ELR (cell line): ENCODE data around the gene SLC1A7.

Experiments
- DNase-seq: peaks from one replicate; pipeline ENCODE4 v3.0.0-alpha.2; 2015; ENCODE audit warnings: low read depth

SLC1A7 gene

DNA sequence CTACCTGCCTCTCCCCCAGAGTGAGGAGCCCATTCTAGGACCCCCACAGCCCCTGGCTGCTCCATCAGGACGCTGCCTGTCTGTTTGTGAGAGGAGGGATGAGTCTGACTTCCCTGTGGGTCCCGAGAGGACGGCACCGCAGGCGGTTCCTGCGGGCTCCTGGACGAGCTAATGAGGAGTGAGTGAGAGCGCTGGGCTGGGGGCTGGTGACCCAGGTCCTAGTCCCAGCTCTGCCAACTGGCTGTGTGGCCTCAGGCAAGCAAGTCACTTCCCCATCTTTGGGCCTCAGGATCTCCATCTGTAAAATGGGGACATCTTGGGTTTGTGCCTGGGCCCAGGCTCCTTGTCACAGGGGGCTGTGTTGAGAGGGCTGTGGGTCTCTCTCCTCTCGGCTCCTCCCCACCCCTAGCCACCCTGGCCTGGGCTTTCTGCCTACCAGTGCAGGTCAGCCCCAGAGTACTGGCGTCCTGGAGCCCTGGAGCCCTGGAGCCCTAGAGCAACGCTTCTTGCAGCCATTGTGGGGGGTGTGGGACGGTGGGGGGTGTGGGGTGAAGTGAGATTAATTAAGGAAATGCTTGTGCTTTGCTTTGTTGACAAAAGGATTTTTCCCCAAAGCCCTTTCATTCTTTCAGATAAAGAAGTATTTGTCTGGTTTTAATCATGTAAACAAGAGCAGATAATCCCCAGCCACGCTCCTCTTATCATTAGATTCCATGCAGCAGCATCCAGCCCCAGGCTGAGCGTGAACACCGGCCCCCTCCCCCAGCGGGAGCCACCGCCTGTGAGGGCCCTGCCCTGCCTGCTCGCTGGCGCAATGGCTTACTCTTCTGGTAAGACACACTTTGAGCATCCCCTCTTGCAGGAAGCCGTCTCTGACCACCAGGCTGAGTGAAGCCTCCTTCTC lies 26.8 kb downstream of the SLC1A7 start:
- no peak for DNase-seq

GRCh38 chr1:53114581-53115400 lies 27.6 kb downstream of the SLC1A7 start:
- DNase-seq: no peak

DNA sequence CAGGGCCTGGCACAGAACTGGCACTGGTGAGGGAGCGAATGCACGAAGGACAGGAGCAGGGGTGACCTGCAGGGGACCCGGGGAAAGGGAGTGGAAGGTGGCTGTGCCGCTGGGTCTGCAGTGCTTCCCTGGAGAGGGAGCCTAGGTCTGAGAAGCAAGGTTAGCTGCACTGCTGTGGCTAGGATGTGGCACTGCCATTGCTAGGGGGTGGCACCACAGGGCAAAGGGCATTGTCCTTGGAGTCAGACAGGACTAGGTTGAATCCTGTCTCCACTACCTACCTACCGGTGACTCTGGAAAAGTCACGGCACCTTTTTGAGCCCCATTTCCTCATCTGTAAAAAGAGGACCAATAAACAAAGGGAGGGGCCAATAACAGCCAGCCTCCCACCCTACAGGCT lies 28.3 kb downstream of the SLC1A7 start:
- no peak for DNase-seq

GRCh38 chr1:53112861-53113260 lies 29.6 kb downstream of the SLC1A7 start:
- peak; percentile 31 for DNase-seq

DNA sequence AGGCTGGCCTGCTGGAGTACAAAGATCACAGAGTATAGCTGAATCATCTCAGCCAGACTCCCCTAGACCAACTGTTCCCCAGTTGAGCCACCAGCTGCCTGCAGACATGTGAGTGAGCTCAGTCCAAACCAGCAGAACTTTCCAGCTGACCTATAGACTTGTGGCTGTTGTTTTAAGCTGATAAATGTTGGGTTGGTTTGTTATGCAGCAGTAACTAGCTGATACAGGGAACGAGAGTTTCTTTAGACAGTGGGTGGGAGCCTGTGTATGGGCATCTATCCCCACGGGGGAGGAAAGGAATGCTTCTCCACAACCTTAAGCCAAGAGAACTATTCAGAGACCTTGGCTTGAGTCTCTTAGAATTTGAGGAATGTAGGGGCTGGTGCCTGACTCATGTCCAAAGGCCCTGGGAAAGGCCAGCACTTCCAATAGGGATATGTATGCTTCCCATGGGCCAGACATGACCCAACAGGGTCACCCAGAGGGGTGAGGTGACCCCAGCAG lies 30.1 kb downstream of the SLC1A7 start:
- DNase-seq: peak; percentile 92

GRCh38 chr1:53111693-53112092 lies 30.7 kb downstream of the SLC1A7 start:
- DNase-seq: no peak

GRCh38 chr1:53111073-53111556 lies 31.3 kb downstream of the SLC1A7 start:
- DNase-seq: peak; percentile 34

DNA sequence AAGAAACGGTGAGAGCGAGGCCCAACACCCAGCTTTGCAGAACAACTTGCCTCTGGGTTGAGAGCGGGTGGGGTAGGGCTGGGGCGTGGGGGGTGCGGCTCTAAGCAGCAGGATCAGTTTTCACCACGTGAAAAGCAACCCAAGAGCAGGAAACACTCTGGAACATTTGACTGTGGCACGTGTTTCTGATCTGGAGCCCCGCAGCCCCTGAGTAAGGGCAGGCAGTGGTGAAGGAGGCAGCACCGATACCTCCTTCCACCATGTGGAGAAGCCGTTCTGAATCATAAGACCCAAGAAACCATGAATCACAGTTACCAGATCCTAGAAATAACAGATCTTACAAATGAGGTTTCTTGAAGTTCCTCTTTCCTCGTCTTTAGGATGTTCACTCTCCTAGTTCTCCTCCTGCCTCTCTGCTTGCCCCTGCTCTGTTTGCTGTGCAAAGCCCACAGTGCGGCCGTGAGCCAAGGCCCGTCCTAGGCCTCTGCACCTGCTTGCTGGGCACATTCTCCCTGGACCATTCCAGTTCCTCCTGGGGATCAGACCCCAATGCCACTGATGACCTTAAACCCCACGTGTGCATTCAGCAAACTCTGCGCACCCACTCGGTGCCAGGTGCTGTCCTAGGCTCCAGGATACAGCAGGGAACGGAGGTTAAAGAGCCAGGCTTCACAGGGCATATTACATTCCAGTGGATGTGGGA lies 31.9 kb downstream of the SLC1A7 start:
- DNase-seq: peak; percentile 79

DNA sequence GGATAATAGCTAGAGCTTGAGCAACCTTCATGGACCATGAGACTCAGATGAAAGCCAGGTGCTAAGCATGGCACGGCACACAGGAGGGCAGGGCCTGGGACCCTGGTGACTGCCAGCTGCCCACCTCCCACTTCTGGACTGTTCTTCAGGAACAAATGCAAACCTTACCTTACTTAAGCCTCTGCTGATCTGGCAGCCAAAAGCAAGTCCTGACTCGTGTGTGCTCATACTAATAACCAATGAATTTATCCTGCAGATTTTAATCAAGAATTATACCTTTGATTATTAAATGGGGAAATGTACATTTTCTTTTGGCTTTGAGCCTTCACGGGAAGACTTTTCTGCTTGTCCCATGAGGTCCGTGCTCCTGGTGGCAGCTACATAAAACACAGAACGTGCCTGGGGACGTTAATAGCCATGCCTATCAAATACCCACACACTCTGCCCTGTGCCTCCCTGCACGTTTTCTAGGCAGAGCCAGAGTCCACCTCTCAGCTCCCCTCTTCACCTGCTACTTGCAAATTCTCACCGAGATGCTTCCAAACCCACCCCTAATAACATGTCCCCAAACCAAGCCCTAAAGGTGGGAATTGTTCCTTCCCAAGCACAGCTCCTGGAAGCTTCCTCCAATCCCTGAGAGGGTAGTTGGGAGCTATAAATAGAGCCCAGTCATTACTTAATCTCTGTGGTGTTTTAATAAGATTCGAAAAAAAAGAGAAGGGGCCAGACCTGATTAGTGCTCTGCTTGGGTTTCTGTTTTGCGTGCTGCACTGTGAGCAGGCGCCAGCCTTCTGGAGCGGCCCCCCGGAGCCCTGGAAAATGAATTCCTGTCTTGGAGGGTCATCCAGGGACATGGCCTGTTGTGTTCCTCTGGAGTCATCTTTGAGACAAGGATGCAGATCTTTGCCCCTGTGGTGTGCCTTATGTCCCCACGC lies 33.5 kb downstream of the SLC1A7 start:
- peak; percentile 11 for DNase-seq

GRCh38 chr1:53107570-53108322 lies 34.7 kb downstream of the SLC1A7 start:
- DNase-seq: peak; percentile 87

DNA sequence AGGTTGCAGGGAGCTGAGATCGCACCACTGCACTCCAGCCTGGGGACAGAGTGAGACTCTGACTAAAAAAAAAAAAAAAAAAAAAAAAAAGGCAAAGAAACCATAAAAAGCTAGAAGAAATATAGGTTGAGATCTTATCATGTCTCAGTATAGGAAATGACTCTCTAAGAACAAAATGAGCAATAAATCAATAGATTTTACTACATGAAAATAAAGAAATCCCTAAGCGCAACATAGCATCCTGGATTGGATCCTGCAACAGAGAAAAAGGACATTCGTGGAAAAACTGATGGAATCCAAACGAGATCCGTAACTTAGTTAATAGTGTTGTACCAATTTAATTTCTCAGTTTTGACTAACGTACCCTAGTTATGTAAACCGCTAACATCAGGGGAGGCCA lies 35.3 kb downstream of the SLC1A7 start:
- DNase-seq: peak; percentile 16

GRCh38 chr1:53104289-53104913 lies 38.0 kb downstream of the SLC1A7 start:
- no peak for DNase-seq

GRCh38 chr1:53094533-53094919 lies 47.9 kb downstream of the SLC1A7 start:
- DNase-seq: no peak

DNA sequence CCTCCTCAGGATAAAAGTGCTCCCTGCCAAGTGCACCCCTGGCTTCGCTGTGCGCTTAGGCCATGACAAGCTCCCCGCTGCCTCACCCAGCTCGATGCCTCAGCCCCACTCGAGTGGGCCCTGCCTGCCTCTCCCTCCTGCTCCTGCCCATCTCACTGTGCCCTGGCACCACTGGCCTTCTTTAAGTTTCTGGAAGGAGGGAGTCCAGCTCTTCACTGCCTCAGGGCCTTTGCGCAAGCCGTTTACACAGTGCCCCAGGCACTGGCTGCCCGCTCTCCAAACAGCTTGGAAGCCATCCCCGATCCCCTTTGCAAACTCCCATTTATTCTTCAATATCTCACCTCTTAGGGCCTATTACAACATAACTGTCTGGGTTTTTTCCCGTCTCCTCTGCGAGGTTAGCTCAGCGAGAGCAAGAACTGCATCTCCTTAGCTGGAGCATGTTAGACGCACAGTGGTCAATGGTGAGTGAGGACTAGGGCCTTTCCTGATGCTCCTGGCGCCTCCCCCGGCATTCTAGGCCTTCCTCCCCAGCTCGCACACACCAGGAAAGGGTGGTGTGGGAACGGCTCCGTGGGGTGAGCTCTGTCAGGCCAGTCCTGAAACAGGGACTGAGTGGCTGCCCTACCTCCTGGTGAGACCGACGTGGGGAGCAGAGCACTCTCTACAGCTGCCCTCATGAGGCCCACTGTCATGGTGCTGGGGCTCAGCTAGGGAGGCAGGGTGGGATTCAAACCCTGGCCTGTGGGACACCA lies 48.5 kb downstream of the SLC1A7 start:
- DNase-seq: no peak

- DNase-seq: no peak
These were observed 49.0 kb downstream of the SLC1A7 start for GRCh38 chr1:53093451-53093754.

DNA sequence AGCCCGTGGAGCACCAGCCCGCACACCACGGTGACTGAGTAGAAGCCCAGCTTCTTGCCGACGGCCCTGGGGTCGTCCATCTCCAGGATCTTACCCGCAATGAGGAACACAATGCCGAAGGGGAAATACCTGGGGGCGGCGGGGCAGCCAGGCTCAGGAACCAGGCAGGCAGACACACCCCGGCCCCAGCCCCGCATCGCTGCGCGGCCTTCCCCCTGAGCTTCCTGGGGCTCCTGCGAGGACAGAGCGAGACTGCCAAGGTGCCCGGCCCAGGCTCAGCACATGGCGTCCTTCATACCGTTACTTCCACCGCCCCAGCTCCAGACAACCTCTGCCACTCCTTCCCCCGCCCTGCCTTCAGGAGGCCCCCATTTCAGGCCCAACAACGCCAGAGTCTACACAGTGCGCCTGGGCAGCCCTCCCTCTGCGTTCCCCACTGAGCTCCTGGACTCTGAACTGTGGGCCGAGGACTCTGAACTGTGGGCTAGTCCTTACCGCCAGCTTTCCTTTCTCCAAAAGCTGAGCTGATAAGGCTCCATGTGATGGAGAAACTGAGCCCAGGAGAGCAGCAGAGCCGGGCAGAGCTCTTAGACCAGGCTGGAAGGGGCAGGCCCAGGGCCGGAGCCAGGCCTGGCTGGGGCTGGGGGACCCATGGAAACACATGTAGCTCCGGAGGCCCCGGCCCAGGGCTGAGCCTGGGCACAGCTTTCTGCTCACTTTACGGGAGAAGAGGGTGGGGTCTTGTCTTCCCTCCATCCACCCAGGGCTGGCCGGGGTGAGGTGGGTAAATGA lies 49.6 kb downstream of the SLC1A7 start:
- DNase-seq: no peak

DNA sequence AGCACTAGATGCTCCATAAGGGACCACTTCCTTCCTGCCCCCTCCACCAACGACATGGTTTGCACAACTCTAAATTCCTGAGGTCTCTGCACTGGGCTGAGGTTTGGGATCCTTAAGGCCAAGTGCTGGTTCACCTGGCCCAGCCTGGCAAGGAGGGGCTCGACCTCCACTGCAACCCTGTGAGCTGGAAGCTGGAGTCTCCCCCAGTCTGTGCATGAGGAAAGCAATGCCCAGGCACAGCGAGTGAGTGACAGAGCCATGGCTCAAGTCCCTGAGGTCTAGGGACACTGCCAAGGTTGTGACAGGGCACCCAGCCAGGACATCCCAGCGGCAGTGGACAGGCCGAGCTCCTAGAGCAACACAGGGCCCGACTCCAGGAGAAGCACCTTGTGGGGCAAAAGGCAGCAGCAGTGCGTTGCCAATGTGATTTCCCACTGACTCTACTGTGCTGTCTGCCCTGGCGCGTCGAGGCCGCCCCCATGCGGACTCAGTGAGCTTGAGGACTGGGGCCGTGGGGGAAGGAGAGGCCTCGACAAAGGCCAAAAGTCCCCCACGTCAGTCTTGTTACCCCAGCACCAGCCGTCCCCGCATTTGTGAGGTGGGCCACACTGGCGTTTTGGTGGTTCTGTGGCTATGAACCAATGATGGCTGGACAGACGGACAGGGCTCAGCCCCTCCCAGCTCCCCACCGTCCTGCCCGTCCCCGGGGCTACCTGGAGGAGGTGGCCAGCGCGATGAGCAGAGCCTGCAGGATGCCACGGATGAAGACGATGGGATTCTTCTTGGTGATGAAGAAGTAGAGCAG lies 50.4 kb downstream of the SLC1A7 start:
- peak; percentile 56 for DNase-seq
